ENCODE data around the gene DENR. TPM values are rescaled to one million over a fixed set of nuclear protein-coding genes. Genes with fewer than 3 reads are reported as not detected.
"Not testable (repeated sequence)": the region's sequence is repeated elsewhere in the genome, so short reads cannot be mapped to it uniquely, and the experiment has no call there.

The DENR gene, protein sequence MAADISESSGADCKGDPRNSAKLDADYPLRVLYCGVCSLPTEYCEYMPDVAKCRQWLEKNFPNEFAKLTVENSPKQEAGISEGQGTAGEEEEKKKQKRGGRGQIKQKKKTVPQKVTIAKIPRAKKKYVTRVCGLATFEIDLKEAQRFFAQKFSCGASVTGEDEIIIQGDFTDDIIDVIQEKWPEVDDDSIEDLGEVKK
- 23.5 TPM for total RNA-seq
- long read RNA-seq, partial matches to known transcripts: 0 of 3 reads
- long read RNA-seq, other reads (novel, unspliced or antisense): 3 of 3 reads

DNA sequence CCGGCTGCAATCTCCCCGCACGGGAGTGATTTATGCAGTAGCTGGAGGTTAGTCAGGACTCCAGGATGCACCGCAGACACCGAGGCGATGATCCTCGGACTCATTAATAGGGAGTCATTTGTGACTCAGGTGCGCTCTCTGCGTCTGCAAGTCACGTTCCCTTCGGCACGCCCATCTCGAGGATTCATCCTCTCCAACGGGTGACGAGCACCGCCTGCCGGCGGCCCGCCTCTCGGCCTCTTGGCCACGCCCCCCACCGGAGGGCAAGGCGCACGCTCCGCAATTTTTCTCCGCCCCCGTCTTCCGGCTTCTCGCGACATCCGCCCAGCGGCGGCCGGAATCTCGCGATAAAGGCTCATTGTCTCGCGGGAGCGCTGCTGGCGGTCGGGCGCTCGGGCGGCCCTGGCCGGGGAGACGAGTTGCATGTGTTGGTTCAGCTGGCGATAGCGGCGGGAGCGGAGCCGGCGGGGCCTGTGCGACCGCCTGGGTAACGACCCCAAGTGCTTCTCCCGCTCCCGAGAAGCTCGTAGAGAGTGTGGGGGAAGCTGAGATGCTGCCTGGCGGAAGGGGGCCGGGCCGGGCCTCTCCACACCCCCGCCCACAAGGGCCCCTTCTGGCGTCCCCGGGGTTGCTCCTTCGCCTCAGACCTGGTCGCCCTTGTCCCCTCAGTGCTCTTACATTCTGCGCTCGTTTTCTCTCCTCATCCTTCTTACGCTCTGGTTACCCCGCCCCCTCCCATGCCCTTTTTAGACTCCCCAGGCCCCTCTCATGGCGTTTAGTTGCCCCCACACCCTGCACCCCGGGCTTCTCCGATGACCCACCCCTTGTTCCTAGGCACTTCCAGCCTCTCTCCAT lies at the start of gene DENR:
DENR (plus strand) TSS at position 361 of the 855 bp plus-strand sequence. CDS start 878 bp downstream, outside the sequence.
- peak; percentile 97 for DNase-seq
- TF ChIP-seq, protein P1, sequence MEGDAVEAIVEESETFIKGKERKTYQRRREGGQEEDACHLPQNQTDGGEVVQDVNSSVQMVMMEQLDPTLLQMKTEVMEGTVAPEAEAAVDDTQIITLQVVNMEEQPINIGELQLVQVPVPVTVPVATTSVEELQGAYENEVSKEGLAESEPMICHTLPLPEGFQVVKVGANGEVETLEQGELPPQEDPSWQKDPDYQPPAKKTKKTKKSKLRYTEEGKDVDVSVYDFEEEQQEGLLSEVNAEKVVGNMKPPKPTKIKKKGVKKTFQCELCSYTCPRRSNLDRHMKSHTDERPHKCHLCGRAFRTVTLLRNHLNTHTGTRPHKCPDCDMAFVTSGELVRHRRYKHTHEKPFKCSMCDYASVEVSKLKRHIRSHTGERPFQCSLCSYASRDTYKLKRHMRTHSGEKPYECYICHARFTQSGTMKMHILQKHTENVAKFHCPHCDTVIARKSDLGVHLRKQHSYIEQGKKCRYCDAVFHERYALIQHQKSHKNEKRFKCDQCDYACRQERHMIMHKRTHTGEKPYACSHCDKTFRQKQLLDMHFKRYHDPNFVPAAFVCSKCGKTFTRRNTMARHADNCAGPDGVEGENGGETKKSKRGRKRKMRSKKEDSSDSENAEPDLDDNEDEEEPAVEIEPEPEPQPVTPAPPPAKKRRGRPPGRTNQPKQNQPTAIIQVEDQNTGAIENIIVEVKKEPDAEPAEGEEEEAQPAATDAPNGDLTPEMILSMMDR (IDR thresholded peaks at IDR 0.05; ENCODE audit: borderline replicate concordance): peak; percentile 80
- Histone ChIP-seq H3K36me3 (peaks cover 28% of the 10 kb centered on the region), H3K4me1 (peaks cover 21% of the 10 kb centered on the region), H3K4me3 (peak within 1 kb of the TSS; percentile 96), H3K27ac (replicated peaks) (peak within 1 kb of the TSS; percentile 90), H3K9me3 (replicated peaks) (no peaks in the 10 kb centered on the region), H3K27me3 (ENCODE audit: low read depth) (no peaks in the 10 kb centered on the region)
- intact Hi-C loops (cut with micrococcal nuclease): no loop called here

DNA sequence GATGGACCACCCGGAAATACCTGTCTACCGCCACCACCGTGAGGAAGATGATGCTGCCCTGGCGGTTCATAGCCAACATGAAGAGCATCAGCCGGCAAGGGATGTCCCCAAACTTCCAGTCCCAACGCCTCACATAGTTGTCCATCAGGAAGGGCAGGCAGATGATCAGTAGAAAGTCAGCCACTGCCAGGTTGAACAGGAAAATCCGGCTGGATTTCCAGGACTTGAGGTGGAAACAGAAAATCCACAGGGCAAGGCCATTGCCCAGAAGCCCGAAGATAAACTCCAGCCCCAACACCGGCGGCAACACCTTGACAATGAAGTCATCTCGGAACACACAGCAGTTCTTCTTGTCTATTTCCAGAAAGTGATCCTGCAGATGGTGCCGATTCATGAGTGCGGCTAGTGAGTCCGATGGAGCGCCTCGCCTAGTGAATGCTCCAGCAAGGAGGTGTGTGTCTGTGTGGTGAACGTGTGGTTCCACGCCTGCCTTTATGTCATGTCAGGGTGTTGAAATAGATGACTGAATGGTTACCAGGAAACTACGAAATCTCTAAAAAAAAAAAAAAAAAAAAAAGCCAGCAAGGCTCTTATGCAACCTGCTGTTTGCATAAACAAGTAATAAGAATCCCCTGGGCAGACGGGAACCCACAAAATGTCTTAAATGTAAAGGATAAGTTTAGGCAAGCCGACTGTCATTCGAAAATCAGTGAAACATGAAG lies 49.6 kb upstream of the DENR start, which contains the start of gene HCAR2:
HCAR2 (minus strand) TSS at position 468 of the 722 bp plus-strand sequence; CDS start at position 394, 74 bp downstream.
- H3K27ac ChIP-seq (replicated peaks); H3K36me3 ChIP-seq; H3K4me1 ChIP-seq; intact Hi-C loops (cut with micrococcal nuclease); H3K4me3 ChIP-seq; H3K9me3 ChIP-seq (replicated peaks): not testable (repeated sequence)
- H3K27me3 ChIP-seq (ENCODE audit: low read depth): peaks cover 19% of the 10 kb centered on the region
- peak; percentile 15 for DNase-seq

DNA sequence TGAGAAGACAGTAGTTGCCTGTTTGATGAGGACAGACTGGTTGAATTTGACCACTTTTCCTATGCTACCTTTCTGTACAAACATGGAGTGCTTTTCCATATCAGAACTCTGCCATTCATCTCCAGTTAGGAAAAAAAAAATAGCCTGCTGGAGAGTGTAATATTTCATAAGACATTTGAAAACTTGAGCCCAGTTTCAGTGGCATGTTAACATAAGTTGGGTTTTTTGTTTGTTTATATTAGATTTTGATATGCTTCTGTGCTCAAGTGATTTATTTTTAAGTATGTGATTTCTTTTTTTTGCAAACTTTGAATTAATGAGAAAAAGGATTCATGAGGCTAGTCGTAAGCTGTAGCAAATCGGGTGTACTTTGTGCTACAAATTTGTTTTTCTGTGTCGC lies 48.8 kb upstream of the DENR start:
- H3K36me3 ChIP-seq; H3K27ac ChIP-seq (replicated peaks); intact Hi-C loops (cut with micrococcal nuclease); H3K9me3 ChIP-seq (replicated peaks); H3K4me1 ChIP-seq; H3K4me3 ChIP-seq; DNase-seq: not testable (repeated sequence)
- peaks cover 19% of the 10 kb centered on the region for H3K27me3 ChIP-seq (ENCODE audit: low read depth)

DNA sequence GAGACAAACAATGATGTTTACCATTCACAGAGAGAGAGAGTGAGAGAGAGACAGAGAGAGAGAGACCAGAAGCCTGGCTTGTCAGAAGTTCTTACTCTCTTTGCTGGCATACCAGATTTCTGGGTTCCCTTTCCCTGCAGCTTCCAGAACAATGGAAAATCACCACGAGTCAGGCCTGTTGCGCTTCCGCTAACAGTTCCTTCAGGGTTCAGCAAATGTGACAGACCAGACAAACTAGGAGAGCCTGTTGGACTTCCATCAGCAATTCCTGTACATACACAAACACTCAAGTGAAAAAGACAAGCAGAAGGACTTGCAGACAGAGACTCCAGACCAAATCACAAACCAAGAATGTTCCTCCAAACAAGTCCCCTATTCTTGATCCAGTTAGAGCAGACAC lies 43.3 kb upstream of the DENR start:
- intact Hi-C loops (cut with micrococcal nuclease); H3K9me3 ChIP-seq (replicated peaks); H3K36me3 ChIP-seq; H3K4me1 ChIP-seq; H3K27me3 ChIP-seq (ENCODE audit: low read depth); H3K27ac ChIP-seq (replicated peaks); H3K4me3 ChIP-seq; DNase-seq: not testable (repeated sequence)

DNA sequence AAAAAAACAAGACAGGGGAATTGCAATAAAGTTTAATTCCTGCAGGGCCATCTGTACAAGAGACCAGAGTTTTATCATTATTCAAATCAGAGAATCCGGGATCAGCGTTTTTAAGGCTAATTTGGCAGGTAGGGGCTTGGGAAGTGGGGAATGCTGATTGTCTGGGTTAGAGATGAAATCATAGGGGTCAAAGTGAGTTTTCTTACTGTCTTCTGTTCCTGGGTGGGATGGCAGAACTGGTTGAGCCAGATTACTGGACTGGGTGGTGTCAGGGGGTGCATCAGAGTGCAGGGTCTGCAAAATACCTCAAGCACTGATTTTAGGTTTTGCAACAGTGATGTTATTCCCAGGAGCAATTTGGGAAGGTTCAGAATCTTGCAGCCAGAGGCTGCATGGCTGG lies 42.3 kb upstream of the DENR start:
- intact Hi-C loops (cut with micrococcal nuclease); H3K4me3 ChIP-seq; DNase-seq; H3K27me3 ChIP-seq (ENCODE audit: low read depth); H3K4me1 ChIP-seq; H3K9me3 ChIP-seq (replicated peaks); H3K36me3 ChIP-seq; H3K27ac ChIP-seq (replicated peaks): not testable (repeated sequence)

DNA sequence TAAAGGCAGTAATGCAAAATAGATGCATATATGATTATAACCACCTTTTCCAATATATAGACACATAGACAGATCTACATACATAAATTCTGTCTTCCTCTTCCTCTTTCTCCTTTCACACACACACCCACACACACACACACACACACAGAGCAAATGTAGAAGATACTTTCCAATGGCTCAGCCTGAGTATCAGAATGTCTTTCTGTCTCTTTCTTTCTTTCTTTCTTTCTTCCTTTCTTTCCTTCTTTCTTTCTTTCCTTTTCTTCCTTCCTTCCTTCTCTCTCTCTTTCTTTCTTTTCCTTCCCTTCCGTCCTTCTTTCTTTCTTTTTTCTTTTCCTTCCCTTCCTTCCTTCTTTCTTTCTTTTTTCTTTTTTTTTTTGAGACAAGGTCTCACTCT lies 41.4 kb upstream of the DENR start:
- DNase-seq; H3K27me3 ChIP-seq (ENCODE audit: low read depth); intact Hi-C loops (cut with micrococcal nuclease); H3K36me3 ChIP-seq; H3K9me3 ChIP-seq (replicated peaks); H3K4me1 ChIP-seq; H3K27ac ChIP-seq (replicated peaks); H3K4me3 ChIP-seq: not testable (repeated sequence)

DNA sequence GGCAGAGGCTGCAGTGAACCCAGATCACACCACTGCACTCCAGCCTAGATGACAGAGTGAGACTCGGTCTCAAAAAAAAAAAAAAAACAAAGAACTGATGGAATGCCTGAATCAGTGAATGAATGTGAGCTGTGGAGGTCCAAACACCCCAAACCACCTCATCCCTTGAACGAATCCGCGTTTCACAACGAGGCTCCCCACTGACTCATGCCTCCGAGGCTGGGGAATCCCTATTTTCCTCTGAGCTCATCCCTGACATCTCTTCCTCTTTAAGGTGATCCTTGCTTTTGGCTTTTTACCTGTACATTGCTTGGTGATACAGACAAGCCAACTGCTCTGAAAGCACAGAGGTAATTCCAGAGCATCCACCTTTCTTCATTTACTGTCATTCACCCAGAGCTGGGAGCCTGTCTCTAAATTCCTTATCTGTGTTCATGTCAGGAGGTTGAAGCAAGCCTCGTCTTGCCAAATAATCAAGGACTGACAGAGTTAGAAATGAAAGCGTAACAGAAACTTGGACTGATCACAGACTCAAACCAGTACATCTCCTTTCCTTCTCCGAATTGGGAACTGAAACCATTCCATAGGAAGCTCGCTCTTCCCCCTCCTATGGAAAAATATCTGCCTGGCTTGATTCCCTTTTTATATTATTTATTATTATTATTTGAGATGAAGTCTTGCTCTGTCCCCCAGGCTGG lies 39.0 kb upstream of the DENR start:
- H3K36me3 ChIP-seq; DNase-seq; H3K27ac ChIP-seq (replicated peaks); intact Hi-C loops (cut with micrococcal nuclease); H3K9me3 ChIP-seq (replicated peaks); H3K4me1 ChIP-seq; H3K4me3 ChIP-seq; H3K27me3 ChIP-seq (ENCODE audit: low read depth): not testable (repeated sequence)

DNA sequence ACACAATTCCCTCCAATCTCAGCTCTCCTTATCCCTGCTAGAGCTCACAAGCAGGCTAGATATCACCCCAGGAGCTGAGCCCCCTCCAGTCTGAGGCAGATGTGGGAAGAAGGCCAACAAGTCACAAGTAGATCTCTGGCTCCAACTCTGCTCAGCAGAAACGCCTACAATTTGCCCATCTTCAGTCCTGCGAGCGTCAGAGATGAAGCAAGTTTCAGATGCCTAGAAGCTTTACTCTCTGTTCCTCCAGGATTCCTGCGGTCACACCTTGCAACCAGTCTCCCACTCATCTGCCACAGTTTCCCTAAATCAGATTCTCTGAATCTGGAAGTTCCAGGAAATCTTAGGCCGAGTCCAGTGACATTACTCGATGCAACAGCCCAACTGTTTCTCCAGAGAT lies 37.4 kb upstream of the DENR start:
- H3K27ac ChIP-seq (replicated peaks); DNase-seq; H3K9me3 ChIP-seq (replicated peaks); H3K4me3 ChIP-seq; H3K36me3 ChIP-seq; H3K4me1 ChIP-seq; H3K27me3 ChIP-seq (ENCODE audit: low read depth); intact Hi-C loops (cut with micrococcal nuclease): not testable (repeated sequence)

DNA sequence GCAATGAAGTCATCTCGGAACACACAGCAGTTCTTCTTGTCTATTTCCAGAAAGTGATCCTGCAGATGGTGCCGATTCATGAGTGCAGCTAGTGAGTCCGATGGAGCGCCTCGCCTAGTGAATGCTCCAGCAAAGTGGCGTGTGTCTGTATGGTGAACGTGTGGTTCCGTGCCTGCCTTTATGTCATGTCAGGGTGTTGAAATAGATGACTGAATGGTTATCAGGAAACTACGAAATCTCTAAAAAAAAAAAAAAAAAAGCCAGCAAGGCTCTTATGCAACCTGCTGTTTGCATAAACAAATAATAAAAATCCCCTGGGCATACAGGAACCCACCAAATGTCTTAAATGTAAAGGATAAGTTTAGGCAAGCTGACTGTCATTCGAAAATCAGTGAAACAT lies 36.0 kb upstream of the DENR start, which contains the start of gene HCAR3:
HCAR3 (minus strand) TSS at position 154 of the 400 bp plus-strand sequence; CDS start at position 80, 74 bp downstream.
- H3K36me3 ChIP-seq; H3K4me3 ChIP-seq; intact Hi-C loops (cut with micrococcal nuclease); H3K27me3 ChIP-seq (ENCODE audit: low read depth); H3K27ac ChIP-seq (replicated peaks); H3K4me1 ChIP-seq; DNase-seq; H3K9me3 ChIP-seq (replicated peaks): not testable (repeated sequence)

All from left ventricle myocardium inferior (tissue), 1 donor.